Activated T-cell treated with anti-CD3 and anti-CD28 coated beads, Interleukin-2, amount 50 U/mL, for 72 hours (primary cell): ENCODE results near the gene MAP3K7CL. TPM values are rescaled to one million over a fixed set of nuclear protein-coding genes. Genes with fewer than 3 reads are reported as not detected.

Experiments used
- ATAC-seq, 2 donors: fragments of 150-1000 bp; cut with Tn5 transposase; replicated peaks in 1 of 2; 2 replicates each; pipeline ENCODE4 v1.10.0; 2021; ENCODE audit warnings: moderate library complexity in 2 of 2, mild to moderate bottlenecking in 1 of 2
- DNase-seq, 2 donors: peaks; one replicate each; pipeline ENCODE4 v3.0.0; 2021 to 2022; ENCODE audit warnings: mixed read lengths in 1 of 2
- H3K27ac Mint-ChIP-seq: one replicate; pipeline ENCODE4 v1.8.0; 2022; ENCODE audit warnings: mild to moderate bottlenecking, moderate library complexity, mixed read lengths
- H3K27me3 Mint-ChIP-seq: one replicate; pipeline ENCODE4 v1.8.0; 2022; ENCODE audit warnings: low read depth, mixed read lengths
- H3K36me3 Mint-ChIP-seq, 2 donors: one replicate each; pipeline ENCODE4 v1.8.0; 2022; ENCODE audit warnings: mixed read lengths in 2 of 2, mild to moderate bottlenecking in 1 of 2; ENCODE audit not compliant: insufficient read depth in 2 of 2
- H3K4me1 Mint-ChIP-seq: one replicate; pipeline ENCODE4 v1.8.0; 2022; ENCODE audit warnings: low read depth, mixed read lengths
- H3K4me3 Mint-ChIP-seq, 2 donors: one replicate each; pipeline ENCODE4 v1.8.0; 2022; ENCODE audit warnings: mild to moderate bottlenecking in 2 of 2, mixed read lengths in 2 of 2, moderate library complexity in 2 of 2
- H3K9me3 Mint-ChIP-seq, 2 donors: one replicate each; pipeline ENCODE4 v1.8.0; 2022; ENCODE audit warnings: mixed read lengths in 2 of 2
- total RNA-seq, 2 donors: library from RNA; stranded (reverse); gene quantifications; one replicate each; pipeline ENCODE4 v1.2.3, GENCODE V29; 2022

Gene MAP3K7CL
- total RNA-seq, 2 donors from 2014 or later = 9.6 to 10.3 TPM

GRCh38 chr21:29213513-29214385 lies 83.3 kb downstream of the MAP3K7CL start:
- Mint-ChIP-seq H3K4me3 (no peak overlapping the region), H3K27me3 (no peaks in the 10 kb centered on the region), H3K27ac (no peak overlapping the region), H3K36me3 (no peaks in the 10 kb centered on the region), H3K9me3 (peaks cover 3 to 6% of the 10 kb centered on the region in 2 donors), H3K4me1 (peaks cover 5% of the 10 kb centered on the region)
- peak in 1 of 2 donors; percentile 15 for ATAC-seq
- DNase-seq = no peak

DNA sequence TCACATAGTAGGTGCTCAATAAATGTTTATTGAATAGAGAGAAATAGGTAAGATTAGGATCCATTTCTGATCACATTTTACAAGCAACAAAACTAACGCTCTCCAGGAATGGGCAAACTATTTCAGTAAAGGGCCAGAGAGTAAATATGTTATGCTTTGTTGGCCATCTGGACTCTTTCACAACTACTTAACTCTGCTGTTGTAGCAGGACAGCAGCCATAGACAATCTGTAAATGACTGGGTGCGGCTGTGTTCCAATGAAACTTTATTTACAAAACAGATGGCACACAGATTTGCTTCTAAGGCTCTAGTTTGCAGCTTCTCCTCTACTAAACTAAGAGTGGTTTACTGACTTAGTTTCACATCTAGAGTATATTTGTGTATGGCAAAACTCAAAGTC lies 85.3 kb downstream of the MAP3K7CL start:
- H3K9me3 Mint-ChIP-seq = peaks cover 2 to 7% of the 10 kb centered on the region in 2 donors

DNA sequence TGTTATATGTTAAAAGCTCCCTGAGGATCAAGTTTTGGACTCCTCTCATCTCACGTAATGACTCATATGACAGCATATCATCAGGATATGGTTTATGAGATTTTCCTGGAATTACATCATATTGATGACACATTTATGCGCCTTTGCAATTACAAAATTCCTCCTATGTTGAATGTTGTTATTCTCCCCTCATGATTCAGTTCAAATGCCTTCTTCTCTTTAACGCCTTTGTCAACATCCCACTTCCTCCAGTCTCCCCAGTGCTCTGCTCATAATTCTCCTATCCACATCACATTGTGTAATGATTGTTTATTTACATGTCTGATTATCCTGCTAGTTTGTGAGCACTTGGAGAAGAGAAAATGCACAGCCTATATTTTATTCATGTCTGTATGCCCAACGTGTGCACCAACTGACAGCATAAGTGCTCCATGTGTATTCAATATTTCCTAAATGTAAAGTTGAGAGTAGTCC lies 87.4 kb downstream of the MAP3K7CL start:
- DNase-seq (no peak), ATAC-seq (no peak)
- H3K9me3 Mint-ChIP-seq = peaks cover 0 to 2% of the 10 kb centered on the region in 2 donors
- H3K4me3 Mint-ChIP-seq = no peak overlapping the region
- peaks cover 9% of the 10 kb centered on the region for H3K4me1 Mint-ChIP-seq
- no peak overlapping the region for H3K27ac Mint-ChIP-seq
- no peaks in the 10 kb centered on the region for H3K36me3 Mint-ChIP-seq
- H3K27me3 Mint-ChIP-seq = no peaks in the 10 kb centered on the region

More for the DNA sequence above, 85.3 kb downstream of the MAP3K7CL start:
- H3K36me3 Mint-ChIP-seq = no peaks in the 10 kb centered on the region
- no peak overlapping the region for H3K27ac Mint-ChIP-seq
- H3K4me3 Mint-ChIP-seq = no peak overlapping the region
- no peak for DNase-seq
- H3K4me1 Mint-ChIP-seq = peaks cover 9% of the 10 kb centered on the region
- no peak for ATAC-seq
- no peaks in the 10 kb centered on the region for H3K27me3 Mint-ChIP-seq

GRCh38 chr21:29218749-29219148 lies 88.3 kb downstream of the MAP3K7CL start:
- no peak for DNase-seq
- Mint-ChIP-seq H3K9me3 (peaks cover 0 to 2% of the 10 kb centered on the region in 2 donors), H3K27me3 (no peaks in the 10 kb centered on the region), H3K27ac (no peak overlapping the region), H3K36me3 (no peaks in the 10 kb centered on the region), H3K4me3 (no peak overlapping the region), H3K4me1 (peaks cover 9% of the 10 kb centered on the region)
- ATAC-seq = no peak

DNA sequence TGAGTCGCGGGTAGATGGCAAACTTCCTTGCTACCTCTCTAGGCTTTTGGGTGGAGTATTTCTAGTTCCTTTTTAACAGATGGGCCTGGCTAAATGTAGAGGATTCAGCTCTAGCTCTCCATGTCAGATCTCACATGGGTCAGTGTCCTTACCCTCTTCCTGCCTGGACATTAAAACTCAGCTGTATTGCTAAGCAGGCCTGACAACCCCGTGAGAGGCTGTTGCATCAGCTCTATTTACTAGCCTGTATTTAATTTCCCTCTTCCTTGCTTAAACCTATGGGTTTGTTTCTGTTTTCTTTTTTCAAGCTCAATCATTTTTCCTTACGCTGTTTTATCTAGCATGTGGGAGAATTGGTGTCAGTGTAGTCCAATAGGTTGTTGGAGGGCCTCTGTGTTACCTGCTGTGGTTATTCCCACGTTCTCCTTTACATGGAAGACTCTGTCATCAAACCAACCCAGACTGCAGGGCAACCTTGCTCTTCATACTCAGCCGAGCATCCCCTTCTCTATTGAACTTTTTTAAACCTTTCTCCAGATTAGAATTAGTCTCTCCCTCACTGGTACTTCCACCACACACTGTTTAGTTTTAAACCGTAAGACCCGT lies 88.8 kb downstream of the MAP3K7CL start:
- ATAC-seq (no peak), DNase-seq (no peak)
- Mint-ChIP-seq H3K36me3 (peaks cover 0 to 1% of the 10 kb centered on the region in 2 donors), H3K27me3 (no peaks in the 10 kb centered on the region), H3K9me3 (peaks cover 0 to 2% of the 10 kb centered on the region in 2 donors), H3K4me3 (no peak overlapping the region), H3K4me1 (peaks cover 9% of the 10 kb centered on the region), H3K27ac (no peak overlapping the region)

DNA sequence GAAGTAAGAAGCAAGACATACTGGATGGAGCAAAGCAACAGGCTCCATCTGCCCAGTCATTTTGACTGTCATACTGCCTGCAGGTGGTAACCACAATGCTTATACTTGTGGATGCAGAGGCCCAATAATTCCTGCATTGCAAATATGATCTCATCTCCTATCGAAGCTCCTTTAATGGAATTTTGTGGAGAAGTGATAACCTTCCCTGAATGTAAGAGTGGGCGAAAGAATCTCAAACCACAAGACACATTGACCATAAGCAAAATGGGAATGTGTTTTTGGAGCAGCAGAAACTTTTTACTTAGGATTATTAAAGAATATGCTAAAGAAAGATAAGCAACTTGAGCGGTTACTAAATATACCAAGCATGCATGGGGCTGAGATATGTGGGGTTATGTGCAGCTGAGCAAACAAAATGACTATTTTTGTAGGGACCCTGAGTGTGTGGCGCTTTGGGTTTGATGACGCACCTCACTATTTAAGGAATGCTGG lies 90.9 kb downstream of the MAP3K7CL start:
- Mint-ChIP-seq H3K27me3 (peaks cover 4% of the 10 kb centered on the region), H3K27ac (no peak overlapping the region), H3K9me3 (peaks cover 0 to 2% of the 10 kb centered on the region in 2 donors), H3K36me3 (peaks cover 0 to 1% of the 10 kb centered on the region in 2 donors), H3K4me3 (no peak overlapping the region), H3K4me1 (peaks cover 9% of the 10 kb centered on the region)
- ATAC-seq = no peak
- no peak for DNase-seq

GRCh38 chr21:29224006-29224405 lies 93.6 kb downstream of the MAP3K7CL start:
- Mint-ChIP-seq H3K9me3 (peaks cover 0 to 2% of the 10 kb centered on the region in 2 donors), H3K4me1 (peaks cover 10% of the 10 kb centered on the region), H3K36me3 (peaks cover 0 to 1% of the 10 kb centered on the region in 2 donors), H3K27me3 (peaks cover 6% of the 10 kb centered on the region), H3K4me3 (no peak overlapping the region), H3K27ac (no peak overlapping the region)
- DNase-seq = no peak
- ATAC-seq = peak in 1 of 2 donors; percentile 20

Other genes starting within 250 kb of the MAP3K7CL start
- 10 to 100 TPM; 25.9 to 28.2 TPM for gene LTN1, start 137.8 kb upstream of the MAP3K7CL start, total RNA-seq
- gene RWDD2B, start 111.3 kb upstream of the MAP3K7CL start, total RNA-seq = 10 to 100 TPM; 17.9 to 18.5 TPM
- 10 to 100 TPM; 46.4 to 47.0 TPM for gene USP16, start 106.0 kb upstream of the MAP3K7CL start, total RNA-seq
- gene CCT8, start 57.0 kb upstream of the MAP3K7CL start, total RNA-seq = 100 to 1,000 TPM; 285 to 355 TPM
- 10 to 100 TPM; 31.3 to 44.3 TPM for gene BACH1, start 168.3 kb downstream of the MAP3K7CL start, total RNA-seq